ENCODE data around the gene PPT2. TPM values are rescaled to one million over a fixed set of nuclear protein-coding genes. Genes with fewer than 3 reads are reported as not detected.

The PPT2 gene
- total RNA-seq, 3 donors from 2014 or later (not counting 1 experiment from before 2014, with no cell fraction given) = 16.3 to 28.3 (median 19.0) TPM

DNA sequence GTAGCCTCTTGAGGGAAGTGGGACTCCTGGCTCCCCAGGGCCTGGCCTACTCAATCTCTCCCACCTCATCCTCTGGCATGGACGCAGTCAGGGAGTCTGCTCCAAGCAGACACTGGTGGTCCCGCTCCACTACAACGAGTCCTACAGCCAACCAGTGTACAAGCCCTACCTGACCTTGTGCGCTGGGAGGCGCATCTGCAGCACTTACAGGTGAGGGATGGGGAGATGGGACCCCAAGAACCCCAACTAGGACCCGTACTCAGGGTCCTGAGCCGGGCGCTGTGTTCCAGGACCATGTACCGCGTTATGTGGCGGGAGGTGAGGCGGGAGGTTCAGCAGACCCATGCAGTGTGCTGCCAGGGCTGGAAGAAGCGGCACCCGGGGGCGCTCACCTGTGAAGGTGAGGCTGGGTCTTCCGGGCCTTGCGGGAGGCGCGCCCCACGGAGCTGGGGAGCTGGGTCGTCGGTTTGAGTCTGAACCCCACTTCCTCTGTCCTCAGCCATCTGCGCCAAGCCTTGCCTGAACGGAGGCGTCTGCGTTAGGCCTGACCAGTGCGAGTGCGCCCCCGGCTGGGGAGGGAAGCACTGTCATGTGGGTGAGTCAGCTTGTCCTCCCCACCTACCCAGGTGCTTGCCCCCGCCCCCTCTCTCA, 12.6 kb downstream of the PPT2 start:
- H3K27ac ChIP-seq (ENCODE audit: low read length) = no peak overlapping the region
- no peak for DNase-seq
- H3K27ac Mint-ChIP-seq = no peak overlapping the region
- no peak for ATAC-seq
- no peaks in the 10 kb centered on the region for H3K9me3 Mint-ChIP-seq
- no peaks in the 10 kb centered on the region for H3K27me3 ChIP-seq (ENCODE audit: control insufficient read depth, insufficient read depth, low read length)
- intact Hi-C loops (cut with micrococcal nuclease) = no loop called here
- WGBS (ENCODE audit: insufficient coverage) = 95% methylated on average over 30 of the region's 30 CpGs
- H3K27me3 Mint-ChIP-seq (ENCODE audit: low read depth in 2 of 2) = no peaks in the 10 kb centered on the region
- no peaks in the 10 kb centered on the region for H3K4me1 ChIP-seq (ENCODE audit: control insufficient read depth, insufficient read depth, low read length)
- peaks cover 25% of the 10 kb centered on the region for H3K36me3 ChIP-seq (ENCODE audit: control insufficient read depth, insufficient read depth, low read length)
- H3K4me1 Mint-ChIP-seq = peaks cover 0 to 4% of the 10 kb centered on the region in 2 donors
- TF ChIP-seq, protein P1, sequence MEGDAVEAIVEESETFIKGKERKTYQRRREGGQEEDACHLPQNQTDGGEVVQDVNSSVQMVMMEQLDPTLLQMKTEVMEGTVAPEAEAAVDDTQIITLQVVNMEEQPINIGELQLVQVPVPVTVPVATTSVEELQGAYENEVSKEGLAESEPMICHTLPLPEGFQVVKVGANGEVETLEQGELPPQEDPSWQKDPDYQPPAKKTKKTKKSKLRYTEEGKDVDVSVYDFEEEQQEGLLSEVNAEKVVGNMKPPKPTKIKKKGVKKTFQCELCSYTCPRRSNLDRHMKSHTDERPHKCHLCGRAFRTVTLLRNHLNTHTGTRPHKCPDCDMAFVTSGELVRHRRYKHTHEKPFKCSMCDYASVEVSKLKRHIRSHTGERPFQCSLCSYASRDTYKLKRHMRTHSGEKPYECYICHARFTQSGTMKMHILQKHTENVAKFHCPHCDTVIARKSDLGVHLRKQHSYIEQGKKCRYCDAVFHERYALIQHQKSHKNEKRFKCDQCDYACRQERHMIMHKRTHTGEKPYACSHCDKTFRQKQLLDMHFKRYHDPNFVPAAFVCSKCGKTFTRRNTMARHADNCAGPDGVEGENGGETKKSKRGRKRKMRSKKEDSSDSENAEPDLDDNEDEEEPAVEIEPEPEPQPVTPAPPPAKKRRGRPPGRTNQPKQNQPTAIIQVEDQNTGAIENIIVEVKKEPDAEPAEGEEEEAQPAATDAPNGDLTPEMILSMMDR (IDR thresholded peaks at IDR 0.05) = no peak
- H3K9me3 ChIP-seq (ENCODE audit: control insufficient read depth, insufficient read depth, low read length) = no peaks in the 10 kb centered on the region
- H3K36me3 Mint-ChIP-seq = no peaks in the 10 kb centered on the region
- H3K4me3 ChIP-seq (ENCODE audit: low read length) = no peak overlapping the region
- H3K4me3 Mint-ChIP-seq = no peak overlapping the region

DNA sequence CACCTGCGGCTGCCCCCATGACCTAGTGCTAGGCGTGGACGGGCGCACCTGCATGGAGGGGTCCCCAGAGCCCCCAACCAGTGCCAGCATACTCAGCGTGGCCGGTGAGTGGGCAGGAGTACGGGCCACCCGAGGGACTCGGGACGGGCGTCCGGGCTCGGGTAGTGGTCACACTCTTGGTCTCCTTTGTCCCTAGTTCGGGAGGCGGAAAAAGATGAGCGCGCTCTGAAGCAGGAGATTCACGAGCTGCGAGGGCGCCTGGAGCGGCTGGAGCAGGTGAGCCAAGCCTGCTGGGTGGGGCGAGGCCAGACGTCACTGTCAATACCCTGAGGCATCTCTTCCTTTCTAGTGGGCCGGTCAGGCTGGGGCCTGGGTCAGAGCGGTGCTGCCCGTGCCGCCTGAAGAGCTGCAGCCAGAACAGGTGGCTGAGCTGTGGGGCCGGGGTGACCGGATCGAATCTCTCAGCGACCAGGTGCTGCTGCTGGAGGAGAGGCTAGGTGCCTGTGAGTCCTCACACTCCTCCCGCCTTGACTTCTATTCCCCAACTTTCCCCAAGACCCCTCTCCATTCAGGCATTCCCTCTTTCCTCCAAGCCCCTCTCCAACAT, 13.3 kb downstream of the PPT2 start:
- Histone ChIP-seq H3K36me3 (ENCODE audit: control insufficient read depth, insufficient read depth, low read length) (peaks cover 25% of the 10 kb centered on the region), H3K4me1 (ENCODE audit: control insufficient read depth, insufficient read depth, low read length) (no peaks in the 10 kb centered on the region), H3K27ac (ENCODE audit: low read length) (no peak overlapping the region), H3K27me3 (ENCODE audit: control insufficient read depth, insufficient read depth, low read length) (no peaks in the 10 kb centered on the region), H3K9me3 (ENCODE audit: control insufficient read depth, insufficient read depth, low read length) (no peaks in the 10 kb centered on the region), H3K4me3 (ENCODE audit: low read length) (no peak overlapping the region)
- no peaks in the 10 kb centered on the region for H3K27me3 Mint-ChIP-seq (ENCODE audit: low read depth in 2 of 2)
- H3K4me3 Mint-ChIP-seq = no peak overlapping the region
- peaks cover 0 to 4% of the 10 kb centered on the region in 2 donors for H3K4me1 Mint-ChIP-seq
- no peak overlapping the region for H3K27ac Mint-ChIP-seq
- TF ChIP-seq, protein P1 (IDR thresholded peaks at IDR 0.05) = no peak
- 95% methylated on average over 32 of the region's 32 CpGs for WGBS (ENCODE audit: insufficient coverage)
- no peaks in the 10 kb centered on the region for H3K36me3 Mint-ChIP-seq
- H3K9me3 Mint-ChIP-seq = no peaks in the 10 kb centered on the region
- intact Hi-C loops (cut with micrococcal nuclease) = no loop called here
- ATAC-seq (no peak), DNase-seq (no peak)

- Mint-ChIP-seq H3K4me3 (no peak overlapping the region), H3K4me1 (peaks cover 0 to 6% of the 10 kb centered on the region in 2 donors), H3K36me3 (no peaks in the 10 kb centered on the region), H3K27ac (no peak overlapping the region), H3K9me3 (no peaks in the 10 kb centered on the region), H3K27me3 (ENCODE audit: low read depth in 2 of 2) (no peaks in the 10 kb centered on the region)
- no peak for DNase-seq
- intact Hi-C loops (cut with micrococcal nuclease) = no loop called here
- H3K9me3 ChIP-seq (ENCODE audit: control insufficient read depth, insufficient read depth, low read length) = no peaks in the 10 kb centered on the region
- no peaks in the 10 kb centered on the region for H3K4me1 ChIP-seq (ENCODE audit: control insufficient read depth, insufficient read depth, low read length)
- no peak for ATAC-seq
- no peak overlapping the region for H3K27ac ChIP-seq (ENCODE audit: low read length)
- TF ChIP-seq, protein P1 (IDR thresholded peaks at IDR 0.05) = no peak
- H3K27me3 ChIP-seq (ENCODE audit: control insufficient read depth, insufficient read depth, low read length) = no peaks in the 10 kb centered on the region
- no peak overlapping the region for H3K4me3 ChIP-seq (ENCODE audit: low read length)
- peaks cover 25% of the 10 kb centered on the region for H3K36me3 ChIP-seq (ENCODE audit: control insufficient read depth, insufficient read depth, low read length)
- WGBS (ENCODE audit: insufficient coverage) = 100% methylated on average over 6 of the region's 6 CpGs
Measured at GRCh38 chr6:32167761-32168262, 13.9 kb downstream of the PPT2 start.

All from natural killer cell (primary cell).